SKM-1 (cell line): ENCODE results near the gene LRRC3.

Experiments
- DNase-seq: peaks from one replicate; lab custom pipeline; 2025; ENCODE audit not compliant: unreplicated experiment; lab: John Stamatoyannopoulos, UW

Gene LRRC3

GRCh38 chr21:44423941-44424607 lies 31.2 kb upstream of the LRRC3 start:
- no peak for DNase-seq

GRCh38 chr21:44424608-44425306 lies 30.6 kb upstream of the LRRC3 start:
- DNase-seq, result no peak

- no peak for DNase-seq
Measured at GRCh38 chr21:44425307-44425894, 29.9 kb upstream of the LRRC3 start.

GRCh38 chr21:44425895-44426662 lies 29.2 kb upstream of the LRRC3 start:
- DNase-seq, result no peak

GRCh38 chr21:44426663-44427191 lies 28.6 kb upstream of the LRRC3 start:
- DNase-seq, result no peak

- DNase-seq, result no peak
Measured at GRCh38 chr21:44427241-44428120, 27.8 kb upstream of the LRRC3 start.

- DNase-seq, result peak; percentile 72
Measured at GRCh38 chr21:44428281-44428960, 26.9 kb upstream of the LRRC3 start.

GRCh38 chr21:44429894-44430293 lies 25.4 kb upstream of the LRRC3 start:
- DNase-seq, result no peak

GRCh38 chr21:44431300-44431699 lies 24.0 kb upstream of the LRRC3 start:
- DNase-seq, result no peak

- no peak for DNase-seq
Measured at GRCh38 chr21:44432841-44433790, 22.2 kb upstream of the LRRC3 start.

GRCh38 chr21:44433791-44434567 lies 21.3 kb upstream of the LRRC3 start:
- DNase-seq, result no peak

GRCh38 chr21:44434568-44434925 lies 20.8 kb upstream of the LRRC3 start:
- no peak for DNase-seq

GRCh38 chr21:44434936-44435635 lies 20.2 kb upstream of the LRRC3 start:
- no peak for DNase-seq

GRCh38 chr21:44436111-44436611 lies 19.1 kb upstream of the LRRC3 start:
- no peak for DNase-seq

- DNase-seq, result no peak
Measured at GRCh38 chr21:44436958-44437357, 18.4 kb upstream of the LRRC3 start.

GRCh38 chr21:44437371-44437695 lies 18.0 kb upstream of the LRRC3 start:
- DNase-seq, result no peak

- no peak for DNase-seq
Measured at GRCh38 chr21:44437696-44438431, 17.4 kb upstream of the LRRC3 start.
